NCI-H345 treated with DMSO at 0.1 percent for 48 hours (cell line): ENCODE measurements around the gene HSDL1.

ENCODE experiments used
- DNase-seq: peaks from one replicate; lab custom pipeline; 2025; ENCODE audit not compliant: unreplicated experiment; lab: John Stamatoyannopoulos, UW

Gene HSDL1

GRCh38 chr16:84144859-84145639, at the start of gene HSDL1, which contains the start of gene DNAAF1:
Gene HSDL1 (minus strand): TSS chr16:84145177. CDS start chr16:84131321, 13,856 bp downstream.
Gene DNAAF1 (plus strand): TSS chr16:84145308. CDS start chr16:84145441, 133 bp downstream.
- peak; percentile 55 for DNase-seq

DNA sequence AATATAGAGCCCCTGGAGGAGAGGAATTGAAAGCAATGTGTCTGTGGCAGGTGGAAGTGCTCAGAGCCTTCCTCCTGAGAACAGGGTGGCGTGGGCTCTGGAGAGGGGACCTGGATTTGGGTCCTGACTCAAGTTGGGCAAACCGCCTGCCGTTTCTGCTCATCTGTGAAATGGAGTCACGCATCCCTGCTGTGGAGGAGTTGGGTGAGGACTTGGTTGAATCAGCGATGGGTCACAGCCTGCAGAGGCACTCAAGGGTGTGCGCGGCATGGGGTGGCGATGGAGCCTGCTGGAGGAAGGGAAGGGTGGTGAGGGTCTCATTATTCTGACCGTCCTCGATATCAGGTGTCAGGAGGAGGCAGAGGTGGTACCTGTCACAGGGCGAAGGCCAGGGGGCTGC, 49.0 kb upstream of the HSDL1 start:
- DNase-seq: no peak

DNA sequence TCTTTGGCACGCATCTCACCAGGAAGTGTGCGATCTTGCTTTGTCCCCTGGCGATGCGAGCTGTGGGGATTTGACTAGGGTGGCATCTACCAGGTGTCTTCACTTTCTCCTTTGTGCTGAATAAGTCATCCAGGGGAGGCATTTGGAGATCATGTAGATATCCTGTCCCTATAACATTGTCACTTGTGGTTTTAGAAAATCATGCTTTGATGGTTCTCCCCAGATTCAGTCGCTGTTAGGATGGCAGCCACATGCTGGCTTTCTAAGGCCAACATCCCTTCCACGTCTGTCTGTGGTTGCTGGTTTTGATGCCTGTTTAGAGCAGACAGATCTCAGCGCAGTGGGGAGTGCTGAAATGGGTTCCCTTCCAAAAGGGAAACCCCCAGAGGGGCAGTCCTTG, 48.5 kb upstream of the HSDL1 start:
- no peak for DNase-seq

DNA sequence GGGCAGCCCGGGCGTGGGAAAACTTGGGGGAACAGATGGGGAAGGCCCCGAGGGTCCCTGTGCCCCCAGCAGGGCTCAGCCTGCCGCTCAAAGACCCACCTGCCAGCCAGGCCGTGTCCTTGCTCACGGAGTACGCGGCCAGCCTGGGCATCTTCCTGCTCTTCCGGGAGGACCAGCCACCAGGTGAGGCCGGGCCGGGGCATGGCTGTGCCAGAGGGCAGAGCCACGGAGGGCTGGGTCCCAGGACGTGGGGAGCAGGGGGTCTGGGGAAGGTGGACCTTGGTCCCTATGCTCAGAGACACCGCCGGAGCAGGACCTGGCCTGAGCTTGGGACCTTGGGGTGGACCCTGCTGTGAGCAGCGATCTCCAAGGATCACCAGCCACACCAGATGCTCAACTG, 46.5 kb upstream of the HSDL1 start:
- DNase-seq: no peak

- no peak for DNase-seq
These were observed 45.9 kb upstream of the HSDL1 start, which contains the start of gene ADAD2 for GRCh38 chr16:84190731-84191388. Gene ADAD2 (plus strand): TSS chr16:84191157. CDS start chr16:84191231, 74 bp downstream.

GRCh38 chr16:84186685-84187437, 41.9 kb upstream of the HSDL1 start, which contains the start of gene TAF1C:
Gene TAF1C (minus strand): TSS chr16:84187057. CDS start chr16:84184988, 2,069 bp downstream.
- peak; percentile 57 for DNase-seq

GRCh38 chr16:84184775-84185174, 39.8 kb upstream of the HSDL1 start:
- DNase-seq: no peak

- DNase-seq: no peak
These were observed 39.1 kb upstream of the HSDL1 start for GRCh38 chr16:84183911-84184591.

GRCh38 chr16:84183572-84183875, 38.5 kb upstream of the HSDL1 start:
- DNase-seq: no peak

GRCh38 chr16:84182680-84183571, 37.9 kb upstream of the HSDL1 start:
- no peak for DNase-seq

DNA sequence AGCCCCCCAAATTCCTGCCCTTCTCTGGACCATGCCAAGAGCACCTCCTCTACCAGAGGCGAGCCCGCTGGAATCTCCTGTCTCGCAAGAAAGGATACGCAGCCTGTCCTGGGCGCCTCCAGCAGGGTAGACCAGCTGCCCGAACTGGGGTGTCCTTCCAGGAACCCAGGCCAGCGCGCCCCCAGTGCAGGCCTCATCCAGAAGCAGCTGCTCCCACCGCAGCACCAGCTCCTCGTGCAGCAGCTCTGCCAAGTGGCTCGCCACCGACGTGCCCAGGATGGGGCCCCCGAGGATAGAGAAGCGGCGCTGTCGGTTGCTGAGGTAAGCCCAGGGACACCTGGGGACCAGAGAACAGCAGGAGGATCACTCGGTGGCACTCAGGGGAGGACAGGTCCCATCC, 37.1 kb upstream of the HSDL1 start:
- no peak for DNase-seq

DNA sequence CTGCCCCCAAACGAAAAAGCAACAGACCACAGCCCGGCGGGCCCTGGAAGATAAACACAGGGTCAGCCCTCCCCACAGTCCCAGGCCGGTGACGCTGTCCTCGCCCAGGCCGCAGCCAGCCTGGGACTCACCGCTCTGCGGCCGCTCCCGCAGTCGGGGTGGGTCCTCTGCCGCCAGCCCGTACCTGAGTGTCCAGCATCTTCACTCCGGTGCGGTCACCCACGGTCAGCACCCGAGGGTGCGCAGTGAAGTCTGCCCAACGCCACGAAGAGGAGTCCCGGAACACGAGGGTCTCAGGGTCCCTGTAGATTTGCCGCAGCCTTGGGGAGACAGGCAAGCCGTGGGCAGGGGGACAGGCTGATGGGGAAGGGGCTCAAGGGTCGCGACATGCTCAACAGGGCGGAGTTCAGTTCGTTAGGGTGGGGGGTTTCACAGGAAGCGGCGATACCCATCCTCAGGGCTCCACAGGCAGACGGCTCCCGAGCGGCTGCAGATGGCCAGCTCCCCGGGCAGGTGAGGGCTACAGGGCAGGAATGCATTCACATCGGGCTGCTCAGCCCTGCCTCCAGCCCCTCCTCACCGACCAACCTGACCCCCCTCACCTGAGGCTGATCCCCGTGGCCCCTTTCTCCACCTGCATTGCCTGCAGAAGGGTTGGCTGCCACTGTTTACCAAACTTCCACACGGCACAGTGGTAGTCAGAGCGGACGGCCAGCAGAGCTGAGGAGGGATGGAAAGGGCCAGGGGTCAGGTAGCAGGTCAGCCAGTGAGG, 36.4 kb upstream of the HSDL1 start:
- DNase-seq: no peak

DNA sequence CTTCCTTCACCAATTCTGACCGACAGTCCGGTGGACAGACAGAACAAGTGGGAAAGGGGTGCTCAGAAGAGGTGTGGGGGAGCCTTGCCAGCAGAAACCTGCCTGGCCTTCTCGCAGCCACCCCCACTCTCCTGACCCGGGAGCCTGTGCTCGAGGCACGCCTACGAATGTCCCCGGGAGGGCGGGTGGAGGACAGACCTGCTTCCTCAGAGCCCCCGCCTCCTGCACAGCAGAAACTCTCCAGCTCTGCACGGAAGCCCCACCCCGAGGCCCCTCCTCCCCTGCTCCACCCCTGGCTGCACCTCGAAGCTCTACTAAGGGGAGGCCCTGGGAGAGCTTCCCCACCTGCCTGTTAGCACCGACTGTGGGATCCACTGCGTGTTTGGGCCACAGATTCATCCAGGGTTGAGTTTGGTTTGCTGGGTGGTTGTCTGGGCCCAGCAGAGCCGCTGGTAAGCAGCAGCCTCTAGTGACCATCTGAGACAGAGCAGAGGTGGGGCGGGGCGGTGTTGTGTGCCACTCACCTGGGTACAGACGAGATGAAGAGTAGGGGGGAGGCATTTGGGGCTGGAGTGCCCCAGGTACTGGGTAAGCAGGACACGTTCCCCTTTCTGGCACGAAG, 35.7 kb upstream of the HSDL1 start:
- DNase-seq: no peak

GRCh38 chr16:84179612-84180320, 34.8 kb upstream of the HSDL1 start:
- no peak for DNase-seq

DNA sequence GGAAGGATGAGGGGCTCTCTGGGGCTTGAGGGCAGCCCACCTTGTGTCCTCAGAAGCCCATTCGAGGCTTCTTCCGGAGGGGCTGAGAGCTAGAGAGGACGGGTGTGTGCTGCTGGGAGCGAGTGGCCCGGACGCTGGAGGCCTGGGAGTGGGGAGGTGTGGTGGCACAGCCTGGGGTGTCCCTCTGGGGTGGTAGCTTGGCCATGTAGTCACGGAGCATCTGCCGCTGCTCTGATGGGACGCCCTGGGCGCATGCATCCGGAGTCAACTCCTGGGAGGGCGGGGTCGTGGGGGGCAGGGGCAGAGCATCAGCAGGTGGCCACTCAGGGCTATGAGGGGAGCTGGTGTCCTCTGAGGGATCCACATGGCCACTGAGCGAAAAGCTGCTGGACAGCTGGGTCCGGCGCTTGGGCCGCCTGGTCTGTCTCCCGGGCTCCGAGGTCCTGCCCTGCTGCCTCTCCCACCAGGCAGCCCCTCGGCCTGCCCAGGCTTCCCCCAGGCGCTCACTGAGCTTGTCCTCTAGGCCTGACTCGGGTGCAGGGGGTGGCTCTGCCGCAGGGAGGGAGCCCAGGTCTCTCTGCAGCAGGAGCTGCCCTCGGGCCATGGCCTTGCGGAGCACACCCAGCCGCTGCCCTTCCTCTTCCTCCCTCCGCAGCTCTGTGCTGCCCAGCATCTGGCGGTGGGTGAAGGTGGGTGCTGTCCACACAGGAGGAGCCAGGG, 34.1 kb upstream of the HSDL1 start:
- DNase-seq: no peak

DNA sequence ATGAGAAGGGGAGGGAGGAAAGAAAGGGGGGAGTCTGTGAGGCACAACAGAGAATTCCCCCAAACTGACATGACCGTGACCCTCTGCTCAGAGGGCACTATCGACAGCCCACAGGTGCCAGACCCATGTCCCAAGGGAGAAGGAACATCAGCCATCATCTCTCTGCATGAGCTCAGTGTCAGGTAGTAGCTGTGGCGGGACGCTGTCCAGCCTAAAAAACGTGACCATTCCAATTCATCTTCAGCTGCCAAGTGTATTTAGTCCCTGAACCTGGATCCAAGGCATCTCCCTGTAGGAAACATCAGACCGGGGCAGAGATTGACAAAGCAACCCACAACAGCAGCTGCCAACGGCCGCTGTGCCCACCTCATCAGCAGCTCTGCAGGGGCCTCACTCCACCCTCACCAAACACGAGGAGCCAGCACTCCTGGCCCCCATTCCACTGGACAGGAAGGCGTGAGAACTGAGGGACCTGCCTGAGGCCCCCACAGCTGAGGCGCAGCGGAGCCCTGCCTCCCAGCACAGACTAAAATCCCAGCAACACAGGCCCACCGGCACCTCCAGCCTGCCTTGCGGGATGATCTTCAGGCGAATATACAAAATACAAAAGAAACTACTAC, 33.3 kb upstream of the HSDL1 start:
- DNase-seq: no peak

DNA sequence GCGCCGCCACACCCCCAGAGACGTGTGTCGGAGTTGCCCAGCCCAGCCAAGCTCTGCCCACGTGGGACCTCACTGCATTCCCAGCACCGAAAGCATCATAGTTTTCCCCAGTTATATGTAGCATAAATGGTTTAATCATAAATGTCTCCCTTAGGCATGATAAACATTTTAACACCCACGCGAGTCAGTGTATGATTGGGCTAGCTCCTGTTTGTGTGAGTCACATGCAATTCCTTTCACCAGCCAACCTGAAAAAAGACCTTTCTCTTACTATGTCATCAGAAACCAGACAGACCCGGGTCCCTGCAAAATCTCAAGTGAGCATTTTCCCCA, 32.7 kb upstream of the HSDL1 start:
- DNase-seq: no peak
